UCSD-AML1 (cell line): ENCODE data around the gene NEDD4L.

Source experiments
- DNase-seq: peaks from one replicate; lab custom pipeline; 2025; ENCODE audit not compliant: unreplicated experiment; lab: John Stamatoyannopoulos, UW

NEDD4L gene

DNA sequence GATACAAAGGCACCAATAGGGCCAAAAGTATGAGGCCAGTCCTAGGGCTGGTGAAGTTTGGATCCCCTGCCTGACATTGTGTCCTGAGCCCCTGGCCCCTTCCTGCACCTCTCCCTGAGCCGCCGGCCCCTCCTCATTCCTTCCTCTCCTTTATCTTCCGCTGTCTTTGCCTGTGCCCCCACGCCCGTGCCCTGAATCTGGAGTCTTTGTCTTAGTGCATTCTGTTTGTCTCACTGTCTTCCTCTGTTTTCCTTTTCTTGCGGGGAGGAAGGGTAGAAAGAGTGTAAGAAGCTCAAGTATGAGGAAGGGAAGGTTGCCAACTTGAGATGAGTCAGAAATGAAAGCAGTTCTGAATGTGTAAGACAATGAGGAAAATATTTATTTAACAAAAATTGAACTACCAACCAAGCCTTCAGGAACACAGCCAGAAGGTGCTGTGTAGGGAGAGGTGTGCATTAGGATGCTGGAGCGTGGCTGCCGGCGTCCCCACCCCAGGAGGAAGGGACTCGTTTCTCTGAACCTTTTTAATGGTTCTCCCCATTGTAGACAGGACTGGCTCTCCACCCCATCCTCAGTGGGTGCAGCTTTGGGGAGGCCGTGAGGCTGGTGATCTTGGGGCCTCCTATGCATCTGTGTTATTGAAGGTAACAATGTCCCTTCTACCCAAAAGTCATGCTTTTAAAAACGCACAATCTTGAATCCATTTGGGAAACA, 133.1 kb downstream of the NEDD4L start:
- no peak for DNase-seq

DNA sequence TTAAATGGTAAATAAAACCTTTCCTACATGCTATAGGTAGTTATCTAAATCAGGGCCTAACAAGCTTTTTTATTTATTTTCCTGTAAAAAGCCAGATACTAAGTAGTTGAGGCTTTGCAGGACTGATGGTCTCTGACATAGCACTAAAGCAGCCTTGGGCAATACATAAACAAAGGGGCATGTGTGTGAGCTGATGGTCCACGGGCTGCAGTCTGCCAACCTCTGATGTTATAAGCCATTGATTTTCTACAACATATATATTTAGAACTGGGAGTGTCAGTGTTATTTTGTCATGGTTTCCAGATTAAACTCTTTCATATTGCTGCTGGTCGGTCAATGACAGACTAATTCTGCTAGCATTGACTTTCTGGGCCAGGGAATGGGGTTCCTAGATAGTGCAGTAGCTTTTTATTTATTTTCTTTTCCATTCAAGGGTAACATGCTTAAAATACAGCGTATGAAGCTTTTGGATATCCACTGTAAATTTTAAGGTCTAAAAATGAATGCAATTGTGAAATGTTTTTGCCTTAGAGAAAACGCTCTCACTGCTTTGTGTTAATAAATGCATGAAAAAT, 134.0 kb downstream of the NEDD4L start:
- DNase-seq: no peak

DNA sequence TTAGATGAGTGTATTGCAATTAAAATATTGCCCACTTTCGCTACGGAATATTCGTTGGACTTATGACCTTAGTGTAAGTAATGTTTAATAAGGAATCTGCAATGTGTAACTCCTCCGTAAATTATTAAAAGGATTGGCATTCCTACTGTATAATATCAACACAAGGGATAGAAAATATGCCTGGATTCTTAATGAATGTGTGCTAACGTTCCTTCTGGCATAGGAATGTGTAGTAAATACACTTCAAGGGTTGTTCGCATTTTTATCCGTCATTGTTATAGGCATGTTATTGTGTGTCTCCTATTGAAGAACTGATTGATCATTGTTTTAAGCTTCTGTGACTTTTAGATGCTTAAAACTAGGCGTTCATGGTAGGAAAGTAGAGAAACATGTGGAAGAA, 134.5 kb downstream of the NEDD4L start:
- no peak for DNase-seq

DNA sequence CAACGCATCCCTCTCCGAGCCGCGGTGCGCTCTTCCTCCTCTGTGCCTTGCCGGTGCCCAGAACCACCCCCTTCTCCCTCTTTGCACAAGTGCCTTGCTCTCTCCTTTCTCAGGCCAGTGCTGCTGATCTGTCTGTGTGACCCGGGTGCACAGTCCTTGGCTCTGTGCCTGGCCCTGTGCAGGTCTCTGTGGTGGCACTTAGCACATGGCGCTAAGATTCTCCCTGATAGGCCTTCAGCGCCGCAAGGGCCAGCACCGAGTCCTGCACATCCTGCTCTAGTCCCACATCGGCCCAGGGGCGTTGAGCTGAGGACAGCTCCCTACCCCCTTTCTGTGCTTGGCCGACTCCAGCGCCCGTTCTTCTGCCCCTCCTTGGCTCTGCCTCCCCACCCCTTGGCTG, 136.1 kb downstream of the NEDD4L start:
- no peak for DNase-seq

DNA sequence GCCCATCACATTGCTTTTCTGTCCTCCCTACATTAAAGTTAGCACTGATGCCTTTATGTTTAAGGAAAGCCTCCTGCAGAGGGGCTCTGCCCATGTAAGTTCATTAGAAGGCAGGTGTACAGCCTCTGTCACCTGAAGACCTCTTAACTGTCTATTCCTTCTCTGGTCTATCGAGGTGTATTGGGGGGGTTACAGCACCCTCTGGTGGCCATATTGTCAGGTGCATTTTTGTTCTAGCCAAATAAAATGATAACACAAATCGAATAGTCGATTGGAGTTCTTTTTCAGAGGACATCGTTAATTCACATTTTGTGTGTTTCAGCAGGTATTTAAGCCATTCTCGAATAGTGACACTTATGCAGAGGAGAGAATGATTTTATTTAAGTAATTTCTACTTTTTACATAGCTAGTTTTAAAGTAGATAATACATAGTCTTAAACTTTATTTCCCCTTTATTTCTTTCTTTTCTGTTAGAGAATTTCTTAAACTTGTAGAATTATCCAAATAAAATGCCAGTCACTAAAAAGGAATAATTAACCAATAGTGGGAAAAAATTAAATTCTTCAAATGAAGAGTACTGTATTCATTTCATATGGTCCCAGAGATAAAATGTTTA, 136.8 kb downstream of the NEDD4L start:
- DNase-seq: peak; percentile 14

DNA sequence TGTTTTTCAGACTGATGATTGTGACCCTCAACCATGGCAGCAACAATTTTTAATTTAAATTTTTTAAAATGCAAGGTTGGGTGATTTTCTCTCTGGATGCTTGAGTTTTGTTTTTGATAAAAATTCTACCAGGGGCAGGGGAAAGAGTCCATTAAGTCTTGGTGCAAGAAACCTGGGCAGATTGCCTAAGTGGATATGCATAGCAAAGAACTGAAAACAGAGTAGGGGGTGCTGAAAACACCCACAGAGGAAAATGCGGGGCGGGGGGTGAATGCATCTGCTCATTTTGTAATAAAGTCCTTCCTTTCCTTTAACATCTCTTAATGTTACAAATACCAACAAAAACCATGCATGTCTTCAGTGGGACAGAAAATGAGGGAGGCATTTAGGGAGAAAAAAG, 138.0 kb downstream of the NEDD4L start:
- no peak for DNase-seq

DNA sequence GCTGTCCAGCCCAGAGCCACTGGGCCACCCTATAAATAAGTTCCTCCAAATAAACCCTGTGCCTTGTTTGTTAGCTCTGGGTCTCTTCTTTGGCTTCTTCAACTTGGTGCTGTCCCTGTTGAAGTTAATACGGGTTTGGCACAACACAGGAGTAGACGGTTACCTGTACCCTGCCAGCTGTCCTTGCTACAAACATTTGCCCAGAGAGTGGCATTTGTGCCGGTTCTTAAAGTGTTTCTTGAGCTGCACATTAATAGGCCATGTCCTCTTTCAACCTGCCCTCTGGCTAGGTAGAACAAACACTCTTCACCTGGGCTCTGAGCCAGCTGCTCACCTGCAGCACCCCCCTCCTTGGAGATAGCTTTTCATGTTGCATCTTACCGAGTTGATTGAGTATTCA, 139.2 kb downstream of the NEDD4L start:
- DNase-seq: no peak

DNA sequence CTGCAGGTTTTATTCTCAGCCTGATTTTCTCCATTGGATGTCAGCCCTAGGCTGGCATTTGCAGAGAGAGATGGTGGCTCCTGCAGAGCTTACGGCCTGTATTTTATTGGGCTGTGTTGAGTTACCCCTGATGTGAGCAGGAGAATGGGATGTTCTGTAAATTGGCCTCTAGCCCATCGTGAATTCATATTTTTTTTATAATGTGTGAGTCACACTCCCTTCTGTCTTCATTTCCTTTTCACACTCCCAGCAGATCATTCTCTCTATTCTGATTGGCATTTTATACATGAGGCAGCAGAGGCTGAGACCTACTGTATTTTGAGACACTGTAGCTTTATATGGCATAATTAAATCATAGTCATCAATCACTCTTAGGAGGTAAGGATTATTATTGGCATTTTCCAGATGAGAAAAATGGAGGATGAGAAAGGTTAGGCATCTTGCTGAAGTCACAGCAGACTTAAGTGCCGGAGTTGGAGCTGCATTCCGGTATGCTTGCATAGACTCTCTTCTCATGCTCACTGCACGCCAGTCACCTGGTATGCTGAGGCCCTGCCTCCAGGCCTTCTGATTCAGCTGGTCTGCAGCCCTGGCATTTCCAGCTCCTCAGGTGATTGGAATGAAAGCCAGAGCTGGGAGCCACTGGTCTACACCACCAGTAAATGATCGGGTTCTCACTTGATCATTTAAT, 142.4 kb downstream of the NEDD4L start:
- DNase-seq: no peak

DNA sequence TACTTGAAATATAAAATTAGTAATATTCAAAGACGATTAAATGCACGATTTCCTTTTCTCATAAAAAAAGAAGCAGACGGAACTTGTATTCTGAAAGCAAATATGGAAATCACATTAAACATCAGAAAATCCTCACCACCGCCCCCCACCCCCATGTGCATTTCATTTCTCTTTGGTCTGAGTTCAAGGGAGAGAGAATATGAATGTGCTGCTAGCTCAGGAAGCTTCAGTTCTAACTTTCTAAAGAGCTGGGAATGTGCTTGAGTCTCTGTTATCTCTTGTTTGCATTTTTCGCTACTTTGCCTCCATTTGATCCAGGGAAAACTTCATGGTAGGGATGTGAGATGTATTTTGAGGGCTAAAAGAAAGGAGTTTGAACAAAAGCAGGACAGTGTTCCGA, 143.6 kb downstream of the NEDD4L start:
- no peak for DNase-seq

DNA sequence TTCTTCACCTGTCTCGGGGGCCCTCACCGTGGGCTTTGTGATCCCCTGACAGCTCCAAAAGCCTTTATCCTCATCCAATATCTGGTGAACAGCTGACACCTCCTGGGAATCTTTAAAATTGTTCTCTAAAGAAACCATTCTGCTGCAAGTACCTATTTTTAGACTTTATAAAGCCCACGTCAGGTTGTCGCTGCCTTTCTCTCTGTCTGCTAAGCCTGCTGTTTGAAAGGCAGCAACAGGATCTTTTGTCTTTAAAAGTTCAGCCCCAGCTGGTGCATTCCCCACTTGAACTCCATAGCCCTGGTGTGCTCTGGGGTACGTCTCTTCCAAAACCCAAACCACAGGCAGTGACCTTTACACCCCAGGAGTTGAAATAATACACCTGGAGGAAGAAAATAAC, 145.0 kb downstream of the NEDD4L start:
- DNase-seq: no peak

DNA sequence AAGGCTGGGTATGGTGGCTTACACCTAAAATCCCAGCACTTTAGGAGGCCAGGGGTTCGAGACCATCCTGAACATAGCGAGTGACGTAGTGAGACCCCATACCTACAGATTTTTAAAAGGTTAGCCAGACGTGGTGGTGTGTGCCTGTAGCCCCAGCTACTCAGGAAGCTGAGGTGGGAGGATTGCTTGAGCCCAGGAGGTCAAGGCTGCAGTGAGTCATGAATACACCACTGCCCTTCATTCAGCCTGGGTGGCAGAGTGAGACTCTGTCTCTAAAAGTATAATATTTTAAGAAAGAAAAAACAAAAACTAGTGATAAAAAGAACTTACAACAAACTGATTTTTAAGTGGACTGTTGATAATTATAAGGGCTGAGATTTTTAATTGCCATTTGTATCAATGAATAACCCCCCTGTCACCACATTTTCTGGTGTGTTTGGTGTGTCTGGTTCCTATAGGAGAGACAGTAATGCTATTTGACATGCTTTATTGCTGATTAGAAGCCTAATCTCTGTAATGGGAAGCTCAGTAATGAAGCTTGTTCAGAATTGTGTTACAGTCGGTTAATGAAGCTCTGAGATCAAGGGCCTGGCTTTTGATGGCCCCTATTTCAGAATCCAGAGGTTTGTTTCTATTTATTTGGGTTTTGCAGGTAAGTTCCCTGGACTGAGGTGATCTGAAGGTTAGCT, 147.0 kb downstream of the NEDD4L start:
- no peak for DNase-seq

DNA sequence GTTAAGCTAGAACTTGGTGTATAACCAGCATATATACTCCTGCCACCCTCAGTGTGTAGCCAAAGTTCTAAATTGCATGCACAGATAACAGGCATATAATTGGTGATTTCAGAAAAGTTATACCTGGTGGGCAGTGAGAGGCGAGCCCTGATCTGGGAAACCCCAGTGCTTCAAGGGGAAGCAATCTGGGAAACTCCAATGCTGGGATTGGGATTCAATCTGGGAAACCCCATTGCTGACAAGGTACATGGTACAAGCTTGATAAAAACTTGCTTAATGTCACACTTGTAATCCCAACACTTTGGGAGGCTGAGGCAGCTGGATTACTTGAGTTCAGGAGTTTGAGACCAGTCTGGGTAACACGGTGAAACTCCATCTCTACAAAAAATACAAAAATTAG, 147.6 kb downstream of the NEDD4L start:
- no peak for DNase-seq

DNA sequence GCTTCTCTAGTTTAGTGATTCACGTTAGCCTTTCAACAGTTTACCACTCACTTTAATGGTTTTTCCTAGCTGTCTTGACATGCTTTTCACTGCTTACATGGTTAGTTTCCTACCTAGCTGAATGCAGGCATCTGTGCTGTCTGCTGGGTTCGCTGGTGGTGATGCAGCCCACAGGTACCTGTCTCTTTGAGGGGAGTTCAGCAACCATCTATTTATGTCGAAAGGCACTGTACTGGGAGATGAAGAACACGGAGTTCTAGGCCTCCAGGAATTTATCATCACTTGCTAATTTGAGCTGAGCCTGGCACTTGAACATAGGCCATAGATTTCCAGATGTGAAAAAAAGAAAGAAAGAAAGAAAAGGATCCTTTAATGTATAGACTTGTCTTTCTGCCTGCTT, 148.5 kb downstream of the NEDD4L start:
- no peak for DNase-seq

DNA sequence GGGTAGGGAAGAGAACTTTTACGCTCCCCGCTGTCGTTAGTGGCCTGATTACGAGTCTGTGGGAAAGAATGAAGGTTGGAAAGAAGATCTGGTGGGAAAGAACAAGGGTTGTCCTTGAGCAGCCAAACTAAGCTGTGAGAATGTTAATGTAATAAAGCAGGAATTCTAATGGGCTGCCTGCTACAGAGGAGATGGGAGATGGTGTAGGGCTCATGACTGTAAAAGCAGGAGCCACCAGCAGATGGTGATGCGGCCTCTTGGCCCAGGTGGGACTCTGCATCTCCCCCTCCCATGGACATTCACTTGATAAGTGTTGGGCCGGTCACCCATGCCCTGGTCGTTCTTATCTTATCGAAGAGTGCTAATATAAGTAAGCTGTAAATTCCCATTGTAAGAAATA, 150.0 kb downstream of the NEDD4L start:
- no peak for DNase-seq

DNA sequence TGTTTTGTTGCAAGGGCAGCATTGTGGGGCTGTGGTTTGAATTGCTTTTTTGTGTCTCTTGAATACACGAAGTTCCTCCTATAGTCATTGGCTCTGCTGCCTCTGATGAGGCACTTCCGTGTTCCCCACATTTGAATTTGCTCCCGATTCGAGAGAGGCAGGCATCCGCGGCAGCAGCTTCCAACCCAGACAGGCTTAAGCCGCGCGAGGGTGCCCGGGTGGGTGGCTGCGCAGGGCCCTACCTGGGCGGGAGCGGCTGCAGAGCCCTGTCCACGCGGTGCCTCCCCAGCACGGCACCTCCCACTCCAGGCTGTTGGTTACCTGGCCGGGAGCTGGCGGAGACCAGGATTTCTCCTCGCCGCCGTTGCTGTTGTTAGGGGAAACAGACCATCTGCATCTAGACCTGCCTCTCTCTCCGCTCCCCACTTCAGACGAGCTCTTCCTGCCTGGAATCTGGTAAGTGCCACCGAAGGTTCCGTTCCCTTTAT, 151.3 kb downstream of the NEDD4L start:
- no peak for DNase-seq

DNA sequence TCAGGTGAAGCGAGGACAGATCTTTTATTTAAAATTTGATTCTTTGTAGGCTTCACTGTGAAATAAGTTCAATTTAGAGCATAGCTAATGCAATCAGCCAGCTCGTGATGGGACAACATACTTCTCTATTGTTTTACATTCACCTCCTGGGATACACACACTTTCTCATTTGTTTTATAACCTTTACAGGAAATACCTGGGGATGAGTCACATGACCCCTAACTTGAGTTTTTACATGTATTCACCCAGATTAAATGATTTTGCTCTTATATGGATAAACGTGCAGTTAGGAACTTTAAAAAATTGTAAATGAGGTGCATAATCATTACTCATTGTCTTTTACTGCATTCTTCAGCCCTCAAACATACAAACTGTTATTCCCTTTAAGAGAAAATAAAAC, 152.1 kb downstream of the NEDD4L start:
- DNase-seq: no peak

DNA sequence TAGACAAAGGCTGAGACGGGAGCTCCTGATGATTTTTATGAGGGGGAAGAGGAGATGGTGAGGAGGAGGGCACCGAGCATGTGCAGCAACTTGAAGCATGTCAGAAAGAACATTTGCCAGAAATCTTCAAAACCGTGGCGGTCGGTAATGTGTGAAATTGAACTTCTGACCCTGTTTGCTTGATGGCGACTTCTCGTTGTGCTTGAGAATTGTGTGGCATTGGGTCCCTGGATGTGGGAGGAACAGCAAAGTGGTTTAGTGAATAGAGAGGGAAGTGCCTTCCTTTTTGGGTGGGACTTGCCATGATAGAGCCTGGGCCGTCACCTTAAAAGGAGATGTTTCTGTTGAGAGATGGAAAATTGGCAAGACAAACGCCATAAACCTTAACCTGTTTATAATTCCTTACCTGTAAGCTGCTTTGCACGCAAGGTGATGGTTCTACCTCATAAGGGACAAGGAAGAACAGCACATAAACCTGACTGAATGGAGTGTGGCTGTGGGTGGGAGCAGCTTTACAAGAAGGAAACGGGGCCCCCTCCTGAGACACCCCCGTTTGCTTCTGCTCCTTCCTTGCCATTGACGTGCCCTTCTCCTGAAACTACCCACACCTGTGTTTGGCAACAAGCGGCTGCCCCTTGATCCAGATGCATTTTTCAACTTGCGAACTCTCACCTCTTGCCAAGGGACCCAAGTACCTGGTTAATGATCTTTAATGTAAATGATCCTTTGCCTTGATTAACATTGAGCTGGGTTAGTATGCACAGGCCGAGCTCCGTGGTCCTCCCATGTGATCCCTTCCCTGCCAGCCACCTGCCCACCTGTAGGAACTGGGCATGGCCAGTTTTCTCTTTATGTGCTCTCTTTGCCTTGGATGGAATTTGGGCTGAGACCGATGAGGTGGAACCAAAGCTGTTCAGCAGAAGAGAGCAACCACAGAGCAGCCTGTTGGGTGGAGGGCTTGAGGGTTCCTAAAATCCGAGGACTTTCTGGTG, 153.2 kb downstream of the NEDD4L start:
- no peak for DNase-seq

DNA sequence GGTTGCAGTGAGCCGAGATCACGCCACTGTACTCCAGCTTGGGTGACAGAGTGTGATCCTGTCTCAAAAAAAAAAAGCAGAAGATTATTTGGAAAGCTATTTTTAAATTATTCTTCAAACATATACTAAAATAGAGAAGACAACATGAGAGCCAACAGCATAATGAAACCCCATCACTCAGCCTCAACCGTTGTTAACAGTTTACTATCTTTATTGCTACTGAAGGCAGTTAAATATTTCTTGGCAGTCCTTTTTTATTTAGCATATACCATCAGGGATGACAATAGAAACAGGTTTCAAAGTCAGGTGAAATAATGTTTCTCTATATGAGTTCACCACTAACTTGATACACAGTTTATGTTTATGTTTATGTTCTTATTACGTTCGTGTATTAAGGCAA, 157.2 kb downstream of the NEDD4L start:
- DNase-seq: no peak

DNA sequence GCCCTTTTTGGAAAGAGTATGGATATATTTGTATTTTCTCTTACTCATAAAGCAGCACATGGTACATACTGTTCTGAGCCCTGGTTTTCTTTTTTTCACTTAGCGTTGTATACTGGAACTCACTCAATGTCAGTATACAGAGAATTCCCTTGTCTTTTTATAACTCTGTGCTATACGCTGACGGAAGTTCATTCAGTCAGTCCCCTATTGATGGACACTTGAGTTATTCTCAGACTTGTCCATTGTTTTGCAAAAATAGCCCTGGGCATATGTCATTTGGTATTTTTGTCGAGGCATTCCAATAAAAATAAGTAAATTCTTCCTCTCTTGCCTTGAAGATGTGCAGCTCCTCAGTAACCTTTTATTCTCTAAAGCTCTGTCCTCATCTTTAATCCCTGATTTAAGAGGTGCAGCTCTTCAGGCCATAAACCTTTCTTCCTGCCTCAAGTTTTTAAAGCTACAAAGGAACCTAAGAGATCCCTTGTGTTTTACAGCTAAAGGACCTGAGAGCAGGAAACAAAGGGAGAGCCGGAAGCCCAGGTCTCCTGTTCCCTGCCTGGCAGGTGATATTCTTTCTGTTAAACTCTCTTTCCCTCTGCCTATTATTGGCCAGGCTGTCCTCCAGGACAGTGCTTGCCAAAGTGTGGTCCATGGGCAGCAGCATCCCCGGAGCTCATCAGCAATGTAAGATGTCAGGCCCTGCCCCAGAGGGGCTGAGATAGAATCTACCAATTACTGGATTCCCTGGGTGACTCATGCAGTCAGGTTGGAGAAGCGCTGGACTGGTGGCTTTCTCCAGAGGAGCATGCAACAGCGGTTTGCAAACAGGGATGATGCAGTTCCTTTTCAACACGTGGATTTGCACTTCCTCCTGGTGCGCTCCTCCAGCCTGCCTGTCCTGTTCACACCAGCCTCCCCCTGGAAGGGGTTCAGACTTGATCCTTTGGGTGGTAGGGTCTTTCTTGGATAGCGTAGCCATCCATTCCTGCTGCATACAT, 158.0 kb downstream of the NEDD4L start:
- no peak for DNase-seq
